Stimulated activated CD4-positive, alpha-beta T cell treated with anti-CD3 and anti-CD28 coated beads, Interleukin-1b, Interleukin-23, amount 100 ng/mL, for 48 hours (primary cell): ENCODE results near the gene INPP5D.
"Not testable (repeated sequence)": the region's sequence is repeated elsewhere in the genome, so short reads cannot be mapped to it uniquely, and the experiment has no call there.

Experiments used
- DNase-seq: peaks from one replicate; pipeline ENCODE4 v3.0.0-alpha.2; 2020

The INPP5D gene

DNA sequence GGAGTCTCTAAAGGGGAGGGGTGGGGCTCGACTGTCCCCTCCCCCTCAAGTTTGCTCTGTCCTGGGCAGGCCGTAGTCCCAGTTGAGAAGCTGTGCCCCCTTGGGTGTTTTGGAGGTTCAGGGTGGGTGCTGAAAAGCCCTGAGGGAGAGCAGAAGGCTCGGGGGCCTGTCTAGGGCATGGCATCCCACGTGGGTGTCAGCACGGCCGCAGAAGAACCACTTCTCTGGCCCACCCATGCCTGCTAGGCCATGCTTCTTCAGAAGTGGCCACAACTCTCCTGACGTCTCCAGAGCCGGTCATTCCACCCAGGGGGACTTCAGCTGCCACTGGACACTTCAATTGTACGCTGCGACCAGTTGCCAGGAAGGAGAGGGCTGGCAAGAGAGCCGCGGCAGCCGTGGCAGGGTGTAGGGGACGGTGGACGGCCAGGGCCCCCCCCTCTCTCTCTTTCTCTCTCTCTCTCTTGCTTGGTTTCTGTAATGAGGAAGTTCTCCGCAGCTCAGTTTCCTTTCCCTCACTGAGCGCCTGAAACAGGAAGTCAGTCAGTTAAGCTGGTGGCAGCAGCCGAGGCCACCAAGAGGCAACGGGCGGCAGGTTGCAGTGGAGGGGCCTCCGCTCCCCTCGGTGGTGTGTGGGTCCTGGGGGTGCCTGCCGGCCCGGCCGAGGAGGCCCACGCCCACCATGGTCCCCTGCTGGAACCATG, at the start of gene INPP5D:
Gene INPP5D (plus strand): TSS at position 546 of the 704 bp plus-strand sequence. CDS start 137 bp downstream, at position 683.
- DNase-seq, result peak; percentile 71

DNA sequence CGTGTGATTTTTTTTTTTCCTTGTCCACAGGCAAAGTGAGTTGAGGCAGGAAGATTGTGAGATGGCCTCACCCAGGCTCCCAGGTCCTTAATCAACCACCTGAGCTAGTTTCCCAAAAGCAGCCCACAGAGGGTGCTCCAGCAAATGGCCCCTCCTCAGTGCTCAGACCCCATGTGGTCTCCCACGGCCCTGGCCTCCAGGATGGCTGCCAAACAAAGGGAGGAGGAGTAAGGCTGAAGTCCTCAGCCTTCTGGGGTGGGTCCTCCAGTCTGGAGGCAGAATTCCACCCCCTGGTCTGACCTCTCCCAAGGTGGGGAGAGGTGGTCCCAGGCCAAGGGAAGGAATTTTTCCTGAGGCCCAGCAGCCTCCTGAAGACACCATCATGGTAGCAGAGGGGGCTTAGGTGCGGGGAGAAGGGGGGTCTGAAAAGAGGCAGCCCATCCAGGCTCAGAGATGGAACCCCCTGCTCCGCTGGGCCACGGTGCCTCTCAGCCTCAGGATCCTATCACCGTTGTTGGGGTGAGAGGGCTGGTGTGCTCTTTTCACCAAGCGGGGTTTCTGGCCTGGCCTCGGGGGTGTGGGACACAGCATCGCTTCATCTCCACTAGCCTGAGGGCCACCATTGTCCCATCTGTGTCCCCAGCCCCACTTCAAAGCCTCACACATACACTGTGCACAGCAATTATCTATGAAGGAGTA, 49.4 kb upstream of the INPP5D start:
- no peak for DNase-seq

DNA sequence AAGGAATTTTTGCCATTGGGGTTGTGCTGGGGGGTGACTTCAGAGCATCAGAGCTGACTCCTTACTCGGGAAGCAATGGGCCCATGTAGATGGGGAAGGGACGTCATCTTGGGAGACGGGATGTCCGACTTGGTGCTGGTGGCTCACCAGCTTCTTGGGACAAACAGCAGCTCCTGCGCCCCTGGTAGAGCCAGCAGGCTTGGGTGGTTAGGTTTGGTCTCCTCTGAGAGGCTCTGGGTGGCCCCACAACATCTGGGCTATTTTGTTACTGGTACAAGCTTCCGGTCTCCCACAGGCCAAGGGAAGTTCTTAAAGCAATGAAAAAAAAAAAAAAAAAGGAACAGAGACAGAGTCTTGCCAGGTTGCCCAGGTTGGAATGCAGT, 48.9 kb upstream of the INPP5D start:
- DNase-seq, result no peak

DNA sequence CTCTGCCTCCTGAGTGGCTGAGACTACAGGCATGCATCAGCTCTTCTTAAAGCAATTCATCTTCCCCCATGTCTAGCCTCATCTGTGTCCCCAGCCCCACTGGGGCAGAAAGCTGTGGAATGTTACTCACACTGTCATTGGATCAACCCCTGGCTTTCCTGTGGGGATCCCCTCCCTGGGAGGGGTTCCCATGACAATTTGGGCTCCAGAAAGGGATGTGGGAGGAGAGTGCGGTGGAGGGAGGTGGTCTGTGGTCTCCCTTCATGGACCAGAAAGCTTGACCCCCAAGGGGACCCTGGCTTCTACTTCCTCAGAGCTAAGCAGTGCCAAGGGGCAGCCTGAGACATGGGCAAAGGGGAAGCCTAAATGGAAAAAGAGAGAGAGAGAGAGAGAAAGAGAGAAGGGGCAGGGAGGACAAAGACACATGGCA, 48.4 kb upstream of the INPP5D start:
- no peak for DNase-seq

DNA sequence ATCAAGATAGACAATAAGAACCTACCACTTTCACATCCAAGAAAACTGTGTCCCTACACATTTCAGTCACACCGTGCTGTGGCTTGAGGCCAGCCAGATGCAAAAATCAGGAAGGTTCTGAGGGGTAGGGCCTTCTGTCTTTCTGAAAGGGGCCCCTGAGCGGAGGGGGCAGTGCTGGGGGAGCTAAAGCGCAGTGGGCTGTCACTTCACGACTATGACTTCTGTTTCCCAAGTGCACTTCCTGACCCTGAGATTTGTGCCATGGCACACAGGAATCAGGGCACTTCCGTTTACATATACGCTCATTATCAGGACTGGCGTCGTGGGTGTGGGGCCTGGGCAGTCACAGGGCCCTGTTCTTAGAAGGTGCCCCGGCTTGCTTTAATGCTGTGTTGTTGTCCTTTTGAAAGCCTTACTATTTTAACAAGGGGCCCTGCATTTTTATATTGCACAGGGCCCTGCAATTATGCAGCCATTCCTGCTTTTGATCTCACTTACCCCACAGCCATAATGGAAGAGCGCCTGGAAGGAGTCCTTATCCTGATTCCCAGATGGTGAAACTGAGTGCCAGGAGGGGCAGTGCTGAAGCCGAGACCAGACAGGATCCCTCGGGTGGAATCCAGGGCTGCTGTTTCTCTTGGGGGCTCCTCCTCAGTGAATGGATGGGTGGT, 47.7 kb upstream of the INPP5D start:
- no peak for DNase-seq

DNA sequence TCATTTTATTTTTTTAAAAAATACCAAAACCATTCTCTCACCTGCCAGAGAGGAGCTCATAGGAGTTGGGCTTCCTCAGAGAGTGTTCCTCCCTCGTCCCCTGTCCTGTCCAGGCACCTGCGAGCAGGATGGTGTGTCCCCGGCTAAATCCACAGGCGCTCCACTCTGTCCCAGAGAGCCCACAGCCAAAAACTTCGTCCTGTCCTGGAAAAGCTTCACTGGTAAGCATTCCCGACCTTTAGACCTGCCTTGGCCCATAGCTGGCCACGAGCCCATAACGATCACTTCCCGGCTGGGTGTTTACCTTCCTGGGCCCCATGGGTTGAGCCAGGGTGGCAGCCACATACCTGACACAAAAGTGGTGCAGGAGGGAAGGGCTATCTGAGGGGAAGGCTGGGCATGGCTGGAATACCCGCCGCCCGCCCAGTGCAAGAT, 47.1 kb upstream of the INPP5D start, which contains the start of gene NGEF:
Gene NGEF (minus strand): TSS at position 230 of the 435 bp plus-strand sequence. CDS start 38,366 bp downstream, outside the sequence.
- no peak for DNase-seq

DNA sequence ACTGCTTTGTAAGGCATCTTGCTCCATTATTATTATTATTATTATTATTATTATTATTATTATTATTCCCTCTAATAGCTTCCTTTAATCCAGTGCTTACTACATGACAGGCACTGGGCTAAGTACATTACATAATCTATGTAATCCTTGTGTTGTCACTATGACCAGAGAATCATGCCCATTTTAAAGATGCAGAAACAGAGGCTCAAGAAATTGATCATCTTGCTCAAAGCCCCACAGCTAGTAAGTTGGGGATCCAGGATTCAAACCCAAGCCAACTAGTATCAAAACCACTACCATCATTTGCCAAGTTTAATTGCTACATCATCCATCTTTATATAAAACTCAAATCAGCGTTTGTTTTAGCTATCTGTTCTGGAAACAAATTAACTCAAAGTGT, 46.5 kb upstream of the INPP5D start:
- DNase-seq, result no peak

DNA sequence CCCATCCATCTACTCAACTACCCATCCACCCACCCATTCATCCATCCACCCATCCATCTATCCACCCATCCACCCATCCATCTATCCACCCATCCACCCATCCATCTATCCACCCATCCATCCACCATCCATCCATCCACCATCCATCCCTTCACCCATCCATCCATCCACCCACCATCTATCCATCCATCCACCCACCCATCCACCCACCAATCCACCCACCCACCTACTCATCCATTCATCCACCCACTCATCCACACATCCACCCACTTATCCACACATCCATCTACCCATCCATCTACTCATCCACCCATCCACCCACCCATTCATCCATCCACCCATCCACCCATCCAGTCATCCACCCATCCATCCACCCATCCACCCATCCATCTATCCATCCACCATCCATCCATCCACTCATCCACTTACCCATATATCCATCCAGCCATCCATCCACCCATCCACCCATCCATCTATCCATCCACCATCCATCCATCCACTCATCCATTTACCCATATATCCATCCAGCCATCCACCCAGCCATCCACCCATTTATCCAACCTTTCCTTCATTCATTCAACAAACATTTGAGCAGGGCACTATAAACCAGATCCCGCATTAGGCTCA, 45.0 kb upstream of the INPP5D start:
- DNase-seq, result no peak

DNA sequence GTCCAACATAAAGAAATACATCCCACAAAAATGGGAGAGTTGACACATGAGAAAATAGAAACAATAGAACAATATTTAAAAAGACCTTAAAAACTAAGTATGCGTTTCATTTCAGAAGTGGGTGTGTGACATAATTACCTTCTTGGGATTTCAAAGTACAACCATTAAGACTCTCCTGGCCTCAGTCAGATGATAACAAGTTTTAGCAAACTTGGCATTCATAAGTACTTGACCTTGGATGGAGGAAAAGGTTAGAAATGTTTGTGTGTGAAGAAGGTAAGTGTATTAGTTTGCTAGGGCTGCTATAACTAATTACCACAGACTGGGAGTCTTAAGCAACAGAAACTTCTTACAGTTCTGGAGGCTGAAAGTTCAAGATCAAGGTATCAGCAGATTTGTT, 42.2 kb upstream of the INPP5D start:
- DNase-seq, result no peak

DNA sequence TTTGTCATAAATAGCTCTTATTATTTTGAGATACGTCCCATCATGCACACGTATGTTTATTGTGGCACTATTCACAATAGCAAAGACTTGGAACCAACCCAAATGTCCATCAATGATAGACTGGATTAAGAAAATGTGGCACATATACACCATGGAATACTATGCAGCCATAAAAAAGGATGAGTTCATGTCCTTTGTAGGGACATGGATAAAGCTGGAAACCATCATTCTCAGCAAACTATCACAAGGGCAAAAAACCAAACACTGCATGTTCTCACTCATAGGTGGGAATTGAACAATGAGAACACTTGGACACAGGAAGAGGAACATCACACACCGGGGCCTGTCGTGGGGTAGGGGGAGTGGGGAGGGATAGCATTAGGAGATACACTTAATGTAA, 40.5 kb upstream of the INPP5D start:
- not testable (repeated sequence) for DNase-seq

DNA sequence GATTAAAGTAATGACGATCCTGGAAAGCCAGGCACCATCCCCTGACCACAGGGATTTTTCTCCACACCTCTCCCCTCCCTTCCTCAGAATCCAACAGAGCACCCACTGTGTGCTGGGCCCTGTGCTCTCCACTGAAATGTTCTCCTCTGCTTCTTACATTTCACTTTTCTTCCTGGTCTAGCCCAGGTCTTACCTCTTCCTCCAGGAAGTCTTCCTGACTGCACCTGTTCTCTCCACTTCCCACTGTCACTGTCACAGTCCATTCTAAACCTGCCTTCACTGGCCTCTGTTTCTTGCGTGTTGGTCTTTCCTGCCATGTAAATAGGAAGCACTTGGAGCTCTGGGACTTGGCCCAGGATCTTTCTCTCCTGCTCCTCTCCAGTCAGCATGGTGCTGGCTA, 39.7 kb upstream of the INPP5D start:
- DNase-seq, result no peak

DNA sequence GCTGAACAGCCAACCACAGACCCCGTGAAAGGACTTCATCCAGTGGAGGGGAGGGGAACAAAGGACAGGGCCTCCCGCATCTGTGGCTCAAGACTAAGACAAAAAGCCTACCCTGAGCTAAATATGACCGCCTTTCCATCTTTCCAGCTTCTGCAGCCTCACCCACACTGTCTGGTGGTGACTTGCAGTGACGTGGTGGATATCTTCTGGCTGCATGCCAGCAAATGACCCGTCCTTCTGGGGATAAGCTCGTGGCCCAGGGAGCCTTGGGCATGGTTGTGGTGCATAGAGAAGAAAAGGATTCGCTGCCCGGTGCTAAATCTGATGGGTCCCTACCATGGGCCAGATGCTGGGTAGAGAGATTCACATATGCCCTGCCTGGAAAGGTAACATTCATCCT, 38.4 kb upstream of the INPP5D start:
- DNase-seq, result no peak

DNA sequence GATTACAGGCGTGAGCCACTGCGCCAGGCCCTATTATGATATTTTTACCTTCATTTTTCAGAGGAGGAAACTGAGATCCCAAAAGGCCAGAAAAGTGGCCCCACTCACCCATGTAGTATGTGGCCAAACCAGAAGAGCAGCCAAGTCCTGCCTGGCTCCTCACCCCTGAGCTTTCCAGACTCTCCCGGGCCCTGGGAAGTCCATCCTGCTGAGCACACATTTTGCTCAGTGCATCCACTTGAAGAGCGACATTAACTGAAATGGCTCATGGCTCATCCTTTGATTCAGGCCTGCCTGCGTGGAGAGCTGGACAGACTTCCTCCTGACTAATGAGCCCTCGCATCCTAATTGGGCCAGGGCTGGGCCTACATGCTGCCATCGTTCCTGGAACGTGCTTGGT, 37.6 kb upstream of the INPP5D start:
- no peak for DNase-seq

DNA sequence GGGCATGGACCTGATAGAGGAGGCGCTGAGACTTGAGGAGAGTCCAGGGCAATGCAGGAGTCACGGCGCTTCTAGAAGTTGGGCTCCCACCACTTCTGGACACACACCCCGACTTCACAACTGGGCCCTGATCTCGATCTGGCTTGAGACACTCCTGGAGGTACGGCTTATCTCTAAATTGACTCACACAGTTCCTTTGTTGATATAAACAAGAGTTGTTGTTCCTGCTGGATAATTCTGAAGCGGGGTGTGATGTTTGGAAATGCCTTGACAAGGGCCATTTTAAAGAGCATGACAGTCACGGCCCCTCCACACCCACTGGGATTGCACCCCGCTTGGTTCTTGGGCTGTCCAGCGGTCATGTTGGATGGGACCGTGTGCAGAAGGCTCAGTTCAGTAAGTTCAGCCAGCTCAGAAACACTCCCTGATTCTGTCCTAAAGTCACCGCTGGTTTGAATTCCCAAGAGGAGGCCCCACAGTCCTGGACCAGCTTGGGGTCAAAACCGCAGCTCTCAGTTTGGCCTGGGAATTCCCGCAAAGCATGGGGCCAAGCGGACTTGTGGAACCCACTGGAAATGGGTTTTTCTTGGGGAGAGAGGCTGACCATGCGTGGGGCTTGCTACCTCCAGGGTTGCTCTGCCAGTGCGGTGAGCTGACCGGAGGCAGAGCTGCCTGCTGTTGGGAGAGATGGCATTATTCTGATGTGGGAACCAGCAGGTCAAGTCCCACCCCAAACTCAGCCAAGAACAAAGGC, 37.0 kb upstream of the INPP5D start:
- no peak for DNase-seq

DNA sequence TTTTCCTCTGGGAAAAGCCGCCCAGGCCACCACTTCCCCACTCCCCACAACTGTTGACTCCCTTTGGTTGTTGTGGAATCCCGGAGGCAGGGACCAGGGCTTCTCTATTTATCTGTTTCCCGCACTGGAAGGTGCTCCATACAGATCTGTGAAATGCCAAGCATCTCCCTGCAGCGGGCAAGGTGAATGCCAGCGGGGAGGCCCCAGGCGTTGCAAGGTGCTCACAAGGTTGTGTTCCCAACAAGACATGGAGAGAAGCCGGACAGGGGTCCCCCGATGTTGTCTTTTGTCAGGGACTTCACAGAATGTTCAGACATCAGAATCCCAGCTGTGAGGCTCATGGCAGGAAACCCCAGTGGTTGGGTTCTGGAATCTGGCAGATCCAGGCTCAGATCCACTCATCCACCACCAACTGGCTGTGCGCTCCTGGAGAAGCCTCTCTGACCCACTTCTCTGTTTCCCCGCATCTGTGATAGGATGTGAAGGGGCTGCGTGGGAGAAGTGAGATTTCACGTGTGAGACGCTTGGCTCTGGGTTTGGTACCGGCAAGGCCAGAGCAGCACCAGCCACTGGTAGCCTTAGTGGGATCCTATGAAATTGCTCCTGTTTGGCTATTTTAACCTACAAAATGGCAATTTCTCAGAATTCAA, 36.3 kb upstream of the INPP5D start:
- DNase-seq, result no peak

DNA sequence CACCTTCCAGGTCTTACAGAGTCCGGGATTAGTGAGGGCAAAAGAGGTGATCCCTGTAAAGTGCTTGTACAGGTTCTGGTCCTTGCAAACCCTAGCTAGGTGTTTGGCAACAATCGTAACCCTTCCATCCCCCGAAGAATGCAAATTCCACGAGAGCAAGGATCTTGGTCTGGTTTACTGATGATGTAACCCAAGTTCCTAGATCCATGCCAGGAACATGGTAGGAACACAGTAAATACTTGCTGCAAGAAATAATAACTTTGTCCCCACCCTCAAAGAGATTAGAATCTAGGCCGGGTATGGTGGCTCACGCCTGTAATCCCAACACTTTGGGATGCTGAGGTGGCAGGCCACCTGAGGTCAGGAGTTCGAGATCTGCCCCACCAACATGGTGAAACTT, 34.4 kb upstream of the INPP5D start:
- no peak for DNase-seq

DNA sequence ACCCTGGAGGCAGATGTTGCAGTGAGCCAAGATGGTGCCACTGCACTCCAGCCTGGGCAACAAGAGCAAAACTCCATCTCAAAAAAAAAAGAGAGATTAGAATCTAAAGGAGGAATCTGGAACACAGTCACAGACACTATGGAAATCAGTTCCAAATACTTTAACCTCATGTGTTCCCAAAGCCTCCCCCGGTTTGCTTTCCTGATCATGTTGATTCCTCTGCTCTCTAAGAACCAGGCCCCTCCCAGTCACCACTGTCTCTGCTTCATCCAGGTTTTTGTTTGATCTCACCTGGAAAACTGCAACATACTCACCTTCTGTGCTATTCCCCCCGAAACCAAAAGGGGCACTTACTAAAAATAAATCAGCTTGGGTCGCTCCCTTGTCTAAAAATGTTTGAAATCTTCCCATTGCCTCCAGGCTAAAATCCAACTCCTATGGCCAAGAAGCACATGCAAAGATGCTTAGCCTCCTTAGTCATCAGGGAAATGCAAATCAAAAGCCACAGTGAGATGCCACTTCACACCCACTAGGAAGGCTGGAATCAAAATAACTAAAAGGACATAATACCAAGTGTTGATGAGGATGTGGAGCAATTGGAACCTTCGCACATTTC, 33.8 kb upstream of the INPP5D start:
- DNase-seq, result no peak

DNA sequence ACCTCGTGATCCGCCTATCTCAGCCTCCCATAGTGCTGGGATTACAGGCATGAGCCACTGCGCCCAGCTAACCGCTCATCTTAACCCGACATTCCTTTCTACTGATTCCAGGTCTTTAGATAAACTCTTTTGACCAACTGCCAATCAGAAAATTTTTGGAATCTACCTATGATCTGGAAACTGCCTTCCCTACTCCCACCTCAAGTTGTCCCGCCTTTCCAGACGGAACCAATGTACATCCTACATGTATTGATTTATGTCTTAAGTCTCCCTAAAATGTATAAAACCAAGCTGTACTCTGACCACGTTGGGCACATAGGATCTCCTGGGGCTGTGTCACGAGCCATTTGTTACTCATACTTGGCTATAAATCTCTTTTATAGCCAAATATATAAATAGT, 30.8 kb upstream of the INPP5D start:
- no peak for DNase-seq

DNA sequence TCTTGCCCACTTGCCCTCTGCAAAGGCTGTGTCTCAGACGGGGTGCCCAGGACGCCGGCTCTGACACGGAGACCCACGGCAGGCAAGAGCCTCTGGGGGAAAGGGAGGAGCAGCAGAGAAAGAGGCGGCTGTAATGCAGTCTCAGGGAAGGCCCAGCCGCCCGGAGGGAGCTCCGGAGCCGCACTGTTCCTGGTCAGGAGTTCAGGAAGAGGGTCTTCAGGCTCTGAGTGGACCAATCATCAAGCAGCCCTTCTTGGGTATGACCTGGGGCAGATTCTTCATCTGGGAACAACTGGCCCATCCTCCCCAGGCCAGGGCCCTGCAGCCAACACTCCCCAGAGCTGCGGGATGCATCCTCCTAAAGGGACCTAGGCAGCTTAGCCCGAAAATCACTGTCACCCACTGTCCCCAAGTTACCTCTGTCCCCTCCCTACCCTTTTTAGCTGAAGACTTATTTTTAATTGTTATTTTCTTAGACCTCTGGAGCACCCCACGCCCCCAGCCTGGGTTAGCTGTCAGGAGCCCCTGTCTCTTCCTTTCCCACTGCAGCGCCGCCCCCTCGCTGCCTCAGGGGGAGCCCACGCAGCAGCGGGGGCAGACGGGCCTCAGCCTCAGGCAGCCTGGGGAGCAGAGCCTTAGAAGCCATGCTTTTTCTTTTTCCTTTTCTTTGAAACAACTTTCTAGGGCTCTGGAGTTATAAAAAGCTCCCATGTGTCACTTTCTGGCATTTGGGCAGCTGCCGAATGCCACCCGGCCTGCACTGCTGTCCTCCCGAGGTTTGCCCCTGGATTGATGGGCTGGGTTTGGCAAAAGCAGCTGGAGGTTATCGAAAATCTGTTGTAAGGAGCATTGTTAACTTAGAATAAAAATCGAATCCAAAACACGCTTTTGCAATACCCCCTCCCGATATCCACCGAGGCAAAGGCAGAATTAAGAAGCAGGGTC, 28.3 kb upstream of the INPP5D start:
- no peak for DNase-seq

DNA sequence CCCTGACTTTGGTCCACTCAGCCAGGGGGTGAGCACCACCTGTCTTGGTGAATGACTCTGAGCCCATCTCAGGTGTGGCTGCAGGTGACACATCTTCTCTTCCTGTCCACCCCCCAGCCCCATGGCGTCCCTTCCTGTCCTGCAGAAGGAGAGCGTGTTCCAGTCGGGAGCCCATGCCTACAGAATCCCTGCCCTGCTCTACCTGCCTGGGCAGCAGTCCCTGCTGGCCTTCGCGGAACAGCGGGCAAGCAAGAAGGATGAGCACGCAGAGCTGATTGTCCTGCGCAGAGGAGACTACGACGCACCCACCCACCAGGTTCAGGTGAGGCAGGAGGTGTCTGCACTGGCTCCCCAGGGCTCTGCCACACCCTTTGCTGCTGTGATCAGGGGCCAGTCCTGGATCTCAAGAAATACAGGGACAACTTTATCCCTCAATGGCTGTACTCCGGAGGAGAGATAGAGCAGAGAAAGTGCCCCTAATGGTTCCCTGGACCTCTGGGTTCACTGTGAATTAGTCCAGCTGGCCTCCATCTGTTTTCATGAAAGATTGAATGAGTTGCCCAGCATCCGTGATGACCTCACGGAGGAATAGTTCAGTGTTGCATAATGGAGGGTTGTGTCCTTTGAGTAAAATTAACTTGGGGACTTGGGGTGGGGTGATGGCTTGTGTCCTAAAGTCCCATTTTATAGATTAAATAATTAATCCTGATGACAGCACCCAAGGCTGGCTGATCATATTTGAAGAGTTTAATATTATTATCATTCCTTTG, 27.4 kb upstream of the INPP5D start, which contains the start of gene NEU2:
Gene NEU2 (plus strand): TSS at position 122 of the 770 bp plus-strand sequence. CDS start 0 bp downstream, at position 122.
- no peak for DNase-seq
